Upper lobe of left lung (tissue), 6 donors: ENCODE results near the gene PDE6G. TPM values are rescaled to one million over a fixed set of nuclear protein-coding genes. Genes with fewer than 3 reads are reported as not detected.

Experiments
- ATAC-seq, 2 donors: fragments of 200-7000 bp; cut with Tn5 transposase; one replicate each; pipeline ENCODE4 v1.9.1; 2022; ENCODE audit warnings: mild to moderate bottlenecking in 2 of 2, moderate library complexity in 2 of 2; ENCODE audit not compliant: low FRiP score in 2 of 2
- DNase-seq, 2 donors: peaks; one replicate each; pipeline ENCODE4 v3.0.0-alpha.2; 2019 to 2020
- H3K27ac ChIP-seq, 4 donors: fragments of 200-600 bp; sonication (generic); one replicate each; pipeline ENCODE4 v1.5.1; 2016 to 2019
- H3K27me3 ChIP-seq, 4 donors: fragments of 200-600 bp; sonication (generic); one replicate each; pipeline ENCODE4 v1.5.1; 2017 to 2019
- H3K36me3 ChIP-seq, 4 donors: fragments of 200-600 bp; sonication (generic); one replicate each; pipeline ENCODE4 v1.5.1; 2016 to 2019
- H3K4me1 ChIP-seq, 4 donors: fragments of 200-600 bp; sonication (generic); one replicate each; pipeline ENCODE4 v1.5.1; 2018 to 2019
- H3K4me3 ChIP-seq, 4 donors: fragments of 200-600 bp; sonication (generic); one replicate each; pipeline ENCODE4 v1.5.1; 2017 to 2019; ENCODE audit warnings: mild to moderate bottlenecking in 2 of 4, moderate library complexity in 1 of 4
- H3K9me3 ChIP-seq, 4 donors: fragments of 200-600 bp; sonication (generic); one replicate each; pipeline ENCODE4 v1.5.1; 2018 to 2019
- EP300 ChIP-seq, 4 donors: sonication (generic); formaldehyde crosslinking; IDR thresholded peaks; one replicate each; pipeline ENCODE4 v1.5.1; 2017; ENCODE audit warnings: antibody characterized with exemption in 4 of 4, control low read depth in 2 of 4
- POLR2A ChIP-seq, 4 donors: fragments of 450-650 bp; IDR thresholded peaks; one replicate each; pipeline ENCODE4 v1.5.1; 2016 to 2017; ENCODE audit warnings: antibody characterized with exemption in 4 of 4, mild to moderate bottlenecking in 2 of 4
- POLR2AphosphoS5 ChIP-seq, 2 donors: sonication (generic); formaldehyde crosslinking; IDR thresholded peaks; one replicate each; pipeline ENCODE4 v1.5.1; 2017; ENCODE audit warnings: antibody characterized with exemption in 2 of 2
- WGBS, 2 donors: methylation state at CpG; one replicate each; pipeline ENCODE4 v1.1.5; 2017 to 2018; 5-methylcytosine and 5-hydroxymethylcytosine counted together
- total RNA-seq, 6 donors: library from RNA; depleted of rRNA in 4 of 6; stranded (reverse); fragments of >200 nt in 4 of 6; gene quantifications; one replicate each; pipeline versions ENCODE4 v1.1.0 to v1.2.1, GENCODE V29; 2016 to 2021
- TF ChIP-seq, protein P1 (sequence below), 6 experiments: fragments of 450-650 bp in 4 of 6; fragments of 200-600 bp in 2 of 6; sonication (generic) in 2 of 6; IDR thresholded peaks; one replicate each; pipeline ENCODE4 v1.5.1; 2016 to 2019; ENCODE audit warnings: antibody characterized with exemption in 6 of 6
- donor health status: DM: no; HTN: no; CAD: no; lungs with moderate emphysema.
- donor health status: DM: no; HTN: yes; CAD: no; lungs with severe emphysema.

The PDE6G gene
- total RNA-seq, 6 donors from 2014 or later: 1.0 to 12.6 (median 1.7) TPM; not detected in 3

DNA sequence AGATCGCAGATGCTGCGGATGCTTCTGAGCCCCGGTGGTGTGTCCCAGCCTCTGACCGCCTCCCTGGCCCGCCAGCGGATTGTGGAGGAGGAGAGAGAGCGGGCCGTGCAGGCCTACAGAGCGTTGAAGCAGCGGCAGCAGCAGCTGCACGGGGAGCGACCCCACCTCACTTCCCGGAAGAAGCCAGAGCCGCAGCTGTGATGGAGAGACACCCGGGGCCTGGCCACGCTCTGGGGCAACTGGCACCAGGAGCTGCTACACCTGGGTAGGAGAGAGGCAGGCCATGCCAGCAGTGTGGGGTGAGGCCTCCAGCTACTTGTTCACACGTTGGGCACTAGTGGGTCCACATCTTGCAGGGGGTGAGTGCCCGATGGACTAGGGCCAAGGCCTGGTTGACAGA, 16.2 kb upstream of the PDE6G start:
- DNase-seq (peak in 1 of 2 donors; percentile 76), ATAC-seq (peak in 1 of 2 donors; percentile 13)
- H3K27me3 ChIP-seq: no peaks in the 10 kb centered on the region
- peaks cover 5 to 13% (median 7%) of the 10 kb centered on the region in 4 donors for H3K4me1 ChIP-seq
- no peak overlapping the region for H3K27ac ChIP-seq
- TF ChIP-seq, protein P1, sequence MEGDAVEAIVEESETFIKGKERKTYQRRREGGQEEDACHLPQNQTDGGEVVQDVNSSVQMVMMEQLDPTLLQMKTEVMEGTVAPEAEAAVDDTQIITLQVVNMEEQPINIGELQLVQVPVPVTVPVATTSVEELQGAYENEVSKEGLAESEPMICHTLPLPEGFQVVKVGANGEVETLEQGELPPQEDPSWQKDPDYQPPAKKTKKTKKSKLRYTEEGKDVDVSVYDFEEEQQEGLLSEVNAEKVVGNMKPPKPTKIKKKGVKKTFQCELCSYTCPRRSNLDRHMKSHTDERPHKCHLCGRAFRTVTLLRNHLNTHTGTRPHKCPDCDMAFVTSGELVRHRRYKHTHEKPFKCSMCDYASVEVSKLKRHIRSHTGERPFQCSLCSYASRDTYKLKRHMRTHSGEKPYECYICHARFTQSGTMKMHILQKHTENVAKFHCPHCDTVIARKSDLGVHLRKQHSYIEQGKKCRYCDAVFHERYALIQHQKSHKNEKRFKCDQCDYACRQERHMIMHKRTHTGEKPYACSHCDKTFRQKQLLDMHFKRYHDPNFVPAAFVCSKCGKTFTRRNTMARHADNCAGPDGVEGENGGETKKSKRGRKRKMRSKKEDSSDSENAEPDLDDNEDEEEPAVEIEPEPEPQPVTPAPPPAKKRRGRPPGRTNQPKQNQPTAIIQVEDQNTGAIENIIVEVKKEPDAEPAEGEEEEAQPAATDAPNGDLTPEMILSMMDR (IDR thresholded peaks at IDR 0.05): no peak
- no peak for TF ChIP-seq POLR2A (IDR thresholded peaks at IDR 0.05)
- TF ChIP-seq EP300 (IDR thresholded peaks at IDR 0.05): no peak
- no peak for TF ChIP-seq POLR2AphosphoS5 (IDR thresholded peaks at IDR 0.05)
- no peak overlapping the region for H3K4me3 ChIP-seq
- H3K36me3 ChIP-seq: peaks cover 14 to 58% (median 50%) of the 10 kb centered on the region in 4 donors
- H3K9me3 ChIP-seq: no peaks in the 10 kb centered on the region
- 90 to 94% methylated on average over 15 to 18 of the region's 18 CpGs for WGBS, 2 donors

- 76 to 84% methylated on average over 18 of the region's 18 CpGs for WGBS, 2 donors
- TF ChIP-seq POLR2A (IDR thresholded peaks at IDR 0.05) (no peak), EP300 (IDR thresholded peaks at IDR 0.05) (no peak), POLR2AphosphoS5 (IDR thresholded peaks at IDR 0.05) (no peak)
- TF ChIP-seq, protein P1 (IDR thresholded peaks at IDR 0.05): no peak
- H3K27me3 ChIP-seq: no peaks in the 10 kb centered on the region
- ATAC-seq (no peak), DNase-seq (no peak)
- peak overlapping the region in 2 of 4 donors; percentile 85 to 99 for H3K4me3 ChIP-seq
- peaks cover 4 to 51% (median 35%) of the 10 kb centered on the region in 4 donors for H3K36me3 ChIP-seq
- H3K27ac ChIP-seq: no peak overlapping the region
- H3K4me1 ChIP-seq: peaks cover 18 to 33% (median 20%) of the 10 kb centered on the region in 4 donors
- no peaks in the 10 kb centered on the region for H3K9me3 ChIP-seq
These were observed 11.4 kb upstream of the PDE6G start for GRCh38 chr17:81667754-81668153.

- Histone ChIP-seq H3K27ac (peak within 1 kb of the TSS; percentile 91 to 95 (median 93)), H3K9me3 (no peaks in the 10 kb centered on the region), H3K4me1 (peaks cover 18 to 33% (median 20%) of the 10 kb centered on the region in 4 donors), H3K4me3 (peak within 1 kb of the TSS; percentile 80 to 99 (median 90)), H3K27me3 (no peaks in the 10 kb centered on the region), H3K36me3 (peaks cover 0 to 39% (median 24%) of the 10 kb centered on the region in 4 donors)
- TF ChIP-seq POLR2AphosphoS5 (IDR thresholded peaks at IDR 0.05) (peak; percentile 95 to 98), EP300 (IDR thresholded peaks at IDR 0.05) (no peak), POLR2A (IDR thresholded peaks at IDR 0.05) (peak in 3 of 4 donors; percentile 81 to 96 (median 83))
- TF ChIP-seq, protein P1 (IDR thresholded peaks at IDR 0.05): peak in 1 of 6 experiments; percentile 9
- peak; percentile 97 to 99 for ATAC-seq
- WGBS, 2 donors: 1% methylated on average over 35 to 54 of the region's 96 CpGs
- DNase-seq: peak; percentile 97 to 100
These were observed 10.2 kb upstream of the PDE6G start, which contains the start of the genes CCDC137 and OXLD1 for GRCh38 chr17:81666342-81667191. Gene CCDC137 (plus strand): TSS chr17:81666737. CDS start chr17:81666767, 30 bp downstream. Gene OXLD1 (minus strand): TSS chr17:81666605. CDS start chr17:81666577, 28 bp downstream.

DNA sequence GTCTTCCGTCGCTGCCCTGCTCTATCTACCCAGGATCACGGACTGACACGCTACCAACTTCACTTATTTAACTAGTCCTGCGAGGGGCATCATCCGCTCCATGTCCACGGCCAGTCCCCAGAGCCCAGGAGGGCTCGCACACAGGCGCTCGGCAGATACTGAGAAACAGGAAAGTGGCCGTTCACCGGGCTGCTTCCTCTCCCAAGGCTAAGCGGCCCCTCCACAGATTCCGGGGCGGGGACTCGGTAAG, 9.7 kb upstream of the PDE6G start:
- WGBS, 2 donors: 0 to 1% methylated on average over 12 to 16 of the region's 16 CpGs
- Histone ChIP-seq H3K9me3 (no peaks in the 10 kb centered on the region), H3K36me3 (peaks cover 0 to 34% (median 18%) of the 10 kb centered on the region in 4 donors), H3K27ac (peak overlapping the region; percentile 91 to 95 (median 93)), H3K4me3 (peak overlapping the region; percentile 80 to 99 (median 90)), H3K27me3 (no peaks in the 10 kb centered on the region), H3K4me1 (peaks cover 18 to 33% (median 20%) of the 10 kb centered on the region in 4 donors)
- DNase-seq (no peak), ATAC-seq (peak in 1 of 2 donors; percentile 13)
- TF ChIP-seq, protein P1 (IDR thresholded peaks at IDR 0.05): no peak
- TF ChIP-seq EP300 (IDR thresholded peaks at IDR 0.05) (no peak), POLR2AphosphoS5 (IDR thresholded peaks at IDR 0.05) (no peak), POLR2A (IDR thresholded peaks at IDR 0.05) (no peak)
